Cerebellar nuclear complex (tissue), 1 donor: ENCODE measurements around the gene UPF1.
A peak's percentile ranks its signal among the peaks of the same experiment; 100 is the strongest.

Experiments
- DNase-seq, 2 experiments: peaks; one replicate each; lab custom pipeline; 2025; lab: John Stamatoyannopoulos, UW

Gene UPF1

GRCh38 chr19:18831524-18832305 is at the start of gene UPF1:
Gene UPF1, plus strand, starts transcription at chr19:18831959. Its CDS starts 251 bp downstream, at chr19:18832210.
- peak in 1 of 2 experiments; percentile 63 for DNase-seq

- no peak for DNase-seq
Measured at GRCh38 chr19:18782559-18783225, 49.1 kb upstream of the UPF1 start.

DNA sequence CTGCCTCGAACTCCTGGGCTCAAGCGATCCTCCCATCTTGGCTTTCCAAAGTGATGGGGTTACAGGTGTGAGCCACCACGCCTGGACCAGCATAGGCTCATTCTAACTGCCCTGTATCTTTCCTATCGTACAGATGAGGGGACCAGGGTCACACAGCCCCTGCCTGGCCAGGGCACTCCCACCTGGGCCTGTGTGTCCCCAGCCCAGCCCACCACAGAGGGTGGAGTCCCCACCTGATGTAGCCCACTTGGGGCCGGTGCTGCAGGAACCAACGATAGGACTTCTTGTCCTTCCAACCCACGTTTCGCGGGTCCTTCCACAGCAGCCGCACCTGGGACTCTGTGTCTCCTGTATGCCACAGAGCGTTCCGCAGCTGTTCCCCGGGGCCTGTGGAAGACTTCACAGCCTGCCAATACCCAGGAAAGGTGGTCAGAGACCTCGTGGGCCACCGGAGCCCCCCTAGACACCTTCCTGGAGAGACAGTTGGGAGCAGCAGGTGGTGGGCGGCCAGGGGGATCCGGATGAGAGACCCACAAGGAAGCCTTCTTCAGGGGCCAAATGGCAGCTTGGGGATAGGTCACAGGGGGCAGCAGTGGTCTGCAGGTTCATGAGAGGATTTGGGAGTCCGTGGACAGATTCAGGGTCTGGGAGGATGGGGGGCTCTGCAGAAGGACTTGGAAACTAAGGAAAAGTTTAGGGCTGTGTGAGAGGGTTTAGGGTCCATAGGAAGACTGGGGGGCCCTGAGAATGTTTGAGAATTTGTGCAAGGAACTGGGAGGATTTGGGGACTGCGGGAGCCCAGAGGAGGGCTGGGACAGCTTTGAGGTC is 47.6 kb upstream of the UPF1 start:
- no peak for DNase-seq

DNA sequence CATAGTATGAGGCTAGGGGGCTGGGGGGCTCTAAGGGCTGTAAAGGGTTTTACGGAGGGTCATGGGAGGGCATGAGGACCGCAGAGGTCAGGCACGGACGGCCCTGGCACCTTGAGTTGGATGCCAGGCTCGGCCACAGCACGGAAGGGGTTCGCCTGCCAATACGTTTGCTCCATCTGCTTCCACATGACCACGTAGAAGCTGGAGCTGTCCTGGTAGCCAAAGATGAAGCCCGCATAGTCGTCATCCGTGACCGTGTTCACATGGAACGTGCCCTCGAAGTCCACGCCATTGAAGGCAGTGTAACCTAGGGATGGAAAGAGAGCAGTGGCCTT is 47.0 kb upstream of the UPF1 start:
- DNase-seq = no peak

- DNase-seq = no peak
Measured at GRCh38 chr19:18785179-18786124, 46.3 kb upstream of the UPF1 start.

- DNase-seq = no peak
Measured at GRCh38 chr19:18788529-18789421, 43.0 kb upstream of the UPF1 start.

DNA sequence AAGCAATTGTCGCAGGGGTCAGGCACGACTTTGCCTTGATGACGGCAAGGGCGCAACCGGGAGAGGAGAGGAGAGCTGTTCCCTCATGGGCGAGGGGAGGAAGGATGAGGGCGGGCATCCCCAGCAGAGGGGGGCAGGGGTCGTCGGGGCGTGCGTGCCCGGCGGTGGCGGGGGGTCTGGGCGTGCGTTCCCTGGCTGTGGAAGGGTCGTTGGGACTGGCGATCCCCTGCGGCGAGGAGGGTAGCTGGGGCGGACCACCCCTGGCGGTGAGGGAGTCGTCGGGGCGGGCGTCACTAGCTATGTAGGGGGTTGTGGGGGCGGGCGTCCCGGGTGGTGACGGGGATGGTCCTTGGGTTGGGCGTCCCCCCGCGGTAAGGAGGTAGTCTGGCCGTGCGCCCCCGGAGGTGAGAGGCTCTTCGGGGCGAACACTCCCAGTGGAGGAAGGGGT is 42.3 kb upstream of the UPF1 start:
- DNase-seq = no peak

DNA sequence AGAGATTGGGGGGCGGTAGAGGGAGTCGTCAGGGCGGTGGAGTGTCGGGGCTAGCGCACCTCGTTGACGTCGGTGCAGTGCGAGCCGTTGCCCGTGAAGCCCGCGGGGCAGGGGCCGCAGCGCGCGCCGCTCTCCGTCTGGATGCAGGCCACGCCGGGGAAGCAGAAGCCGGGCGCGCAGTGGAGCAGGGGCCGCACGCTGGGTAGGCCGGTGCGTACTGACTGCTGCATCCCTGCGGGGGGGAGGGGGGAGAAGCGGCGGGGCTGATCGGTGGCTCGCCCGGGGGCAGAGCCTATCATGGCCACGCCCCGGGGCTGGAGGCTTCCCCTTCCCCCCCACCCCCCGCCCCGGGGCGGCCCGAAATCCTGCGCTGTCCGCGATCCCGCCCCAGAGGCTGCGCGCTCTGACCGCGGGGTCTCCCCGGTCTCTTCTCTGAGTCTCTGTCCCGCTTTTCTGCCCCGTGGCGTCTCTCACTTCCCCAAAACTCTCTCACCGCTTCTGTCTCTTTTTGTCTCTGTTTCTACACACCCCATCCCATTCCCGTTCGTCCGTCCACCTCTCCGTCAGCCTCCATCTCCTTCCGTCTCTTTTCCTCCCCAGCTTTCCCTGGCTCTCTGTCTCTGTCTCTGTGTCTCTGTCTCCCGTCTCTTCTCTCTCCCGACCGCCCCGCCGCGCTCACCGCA is 41.7 kb upstream of the UPF1 start:
- DNase-seq = no peak

GRCh38 chr19:18790566-18791314 is 41.0 kb upstream of the UPF1 start, which contains the start of gene COMP:
Gene COMP, minus strand, starts transcription at chr19:18791305. Its CDS starts 36 bp downstream, at chr19:18791269.
- DNase-seq = no peak

GRCh38 chr19:18791315-18791678 is 40.5 kb upstream of the UPF1 start:
- DNase-seq = no peak

GRCh38 chr19:18792661-18793060 is 39.1 kb upstream of the UPF1 start:
- DNase-seq = no peak

DNA sequence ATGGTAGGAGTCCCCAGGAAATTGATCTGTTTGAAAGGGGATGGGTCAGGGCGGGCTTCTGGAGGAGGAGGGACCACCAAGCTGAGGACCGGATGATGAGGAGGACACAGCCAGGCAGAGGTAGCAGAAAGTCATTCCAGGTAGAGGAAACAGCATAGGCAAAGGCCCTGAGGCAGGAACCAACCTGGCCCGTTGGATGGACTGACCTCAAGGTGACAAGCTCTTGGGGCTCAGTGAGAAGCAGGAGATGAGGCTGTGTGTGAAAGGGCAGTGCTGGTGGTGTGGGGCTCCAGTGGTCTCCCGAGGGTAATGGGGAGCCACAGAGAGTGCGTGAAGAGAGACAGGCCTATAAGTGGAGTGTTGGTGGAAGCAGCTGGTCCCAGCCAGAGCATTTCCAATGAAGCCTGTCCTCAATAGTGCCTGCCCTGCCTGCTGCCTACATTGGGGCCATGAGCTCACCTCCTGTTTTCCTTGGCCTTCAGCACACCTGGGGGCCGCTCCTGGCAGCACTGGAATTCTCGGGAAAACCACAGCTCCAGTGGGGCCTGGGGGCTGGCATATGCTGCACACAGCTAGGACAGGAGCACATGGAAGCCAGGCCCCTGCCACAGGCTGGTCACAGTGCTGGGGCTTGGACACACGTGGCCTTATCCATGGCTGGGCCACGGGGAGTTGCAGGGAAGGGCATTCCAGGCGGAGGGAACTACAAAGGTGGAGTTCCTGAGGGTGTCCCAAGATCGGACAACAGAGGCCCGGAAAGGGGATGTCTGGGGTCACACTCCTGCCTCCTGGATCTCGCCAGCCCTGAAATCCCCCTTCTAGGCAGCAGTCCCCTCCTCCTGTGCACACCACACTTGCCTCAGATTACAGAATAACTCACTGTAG is 38.4 kb upstream of the UPF1 start:
- DNase-seq = no peak

DNA sequence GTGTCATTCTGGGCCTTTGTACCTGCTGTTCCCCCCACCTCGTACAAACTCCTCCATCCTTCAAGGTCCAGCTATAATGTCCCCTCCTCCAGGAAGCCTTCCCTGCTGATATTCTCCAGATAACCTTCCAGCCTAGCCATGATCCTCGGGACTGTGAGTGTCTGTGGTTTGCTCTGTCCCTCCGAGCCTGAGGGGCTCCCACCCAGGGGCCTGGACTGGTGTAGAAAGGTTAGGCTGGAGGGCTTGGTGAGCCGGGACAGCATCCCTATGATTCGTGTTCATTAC is 37.8 kb upstream of the UPF1 start:
- no peak for DNase-seq

- DNase-seq = no peak
Measured at GRCh38 chr19:18794692-18795091, 37.1 kb upstream of the UPF1 start.

DNA sequence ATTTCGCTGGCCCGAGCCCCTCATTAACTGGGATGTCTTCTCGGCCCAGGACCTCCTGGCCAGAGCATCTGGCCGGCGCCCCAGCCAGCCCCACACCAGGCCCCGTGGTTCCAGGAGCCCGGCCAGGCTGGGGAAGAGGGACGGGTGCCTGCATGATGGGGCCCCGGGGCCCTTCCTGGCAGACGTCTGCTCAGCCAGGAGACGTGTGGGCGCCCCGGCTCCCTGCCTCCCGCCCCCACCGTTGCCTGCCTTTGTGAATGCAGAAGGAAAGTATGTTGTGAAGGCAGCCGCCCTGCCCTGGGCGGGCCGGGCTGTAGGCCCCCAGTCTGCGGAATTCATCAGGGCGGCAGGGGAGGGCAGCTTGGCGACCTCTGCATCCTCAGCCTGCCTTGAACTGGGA is 36.2 kb upstream of the UPF1 start:
- no peak for DNase-seq

GRCh38 chr19:18796239-18796638 is 35.5 kb upstream of the UPF1 start:
- no peak for DNase-seq

DNA sequence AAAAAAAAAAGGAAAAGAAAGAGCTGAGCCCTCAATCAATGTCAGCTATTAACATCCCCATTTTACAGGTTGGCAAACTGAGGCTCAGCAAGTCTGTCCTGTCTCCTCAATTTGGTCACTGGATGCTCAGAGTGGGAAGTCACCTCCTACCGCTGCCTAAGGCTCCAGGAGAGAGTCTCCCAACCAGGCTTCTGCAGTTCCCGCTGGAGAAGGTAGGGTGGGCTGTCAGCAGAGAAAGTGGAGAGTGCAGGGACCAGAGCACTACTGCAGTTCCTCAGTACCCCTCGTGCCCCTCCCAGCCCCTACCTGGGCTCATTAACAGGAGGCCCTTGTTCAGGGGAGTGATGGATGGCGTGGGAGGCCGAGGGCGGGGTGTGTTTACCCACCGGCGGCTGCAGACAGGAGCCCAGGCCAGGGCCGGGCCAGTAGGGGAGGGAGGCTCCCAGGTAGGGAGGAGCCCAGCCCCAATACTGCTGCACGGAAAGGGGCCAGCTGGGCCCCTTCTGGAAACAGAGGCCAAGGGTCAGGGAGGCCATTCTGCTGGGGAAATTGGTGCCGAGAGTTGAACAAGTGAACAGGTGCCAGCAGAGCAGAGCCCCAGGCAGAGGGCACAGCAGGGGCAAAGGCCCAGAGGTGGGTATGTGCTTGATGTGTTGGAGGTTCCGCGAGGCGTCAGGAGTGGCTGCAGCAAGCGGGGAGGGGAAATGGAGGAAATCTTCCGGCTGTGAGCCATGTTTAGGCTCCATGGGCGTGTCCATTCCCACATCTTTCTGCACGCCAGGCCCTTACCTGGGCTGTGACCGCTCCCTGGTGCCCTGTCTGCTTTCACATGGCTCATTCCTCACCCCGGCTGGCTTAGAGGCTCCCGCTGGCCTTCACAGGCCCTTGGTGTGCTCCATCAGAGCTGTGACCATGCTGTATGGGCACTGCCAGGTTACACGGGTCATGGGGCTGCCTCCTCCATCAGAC is 33.1 kb upstream of the UPF1 start:
- no peak for DNase-seq
